ENCODE measurements around the gene FANCE.
"Not testable (repeated sequence)": the region's sequence is repeated elsewhere in the genome, so short reads cannot be mapped to it uniquely, and the experiment has no call there.

FANCE gene

GRCh38 chr6:35432702-35433101 lies 19.4 kb upstream of the FANCE start:
- not testable (repeated sequence) for DNase-seq (ENCODE audit: low read depth, low spot score)

GRCh38 chr6:35435074-35435837 lies 16.9 kb upstream of the FANCE start:
- no peak for DNase-seq (ENCODE audit: low read depth, low spot score)

GRCh38 chr6:35436071-35436857 lies 15.9 kb upstream of the FANCE start:
- no peak for DNase-seq (ENCODE audit: low read depth, low spot score)

GRCh38 chr6:35438378-35439065 lies 13.6 kb upstream of the FANCE start:
- not testable (repeated sequence) for DNase-seq (ENCODE audit: low read depth, low spot score)

- DNase-seq (ENCODE audit: low read depth, low spot score) = no peak
Measured at GRCh38 chr6:35439308-35439707, 12.8 kb upstream of the FANCE start.

GRCh38 chr6:35441205-35441604 lies 10.9 kb upstream of the FANCE start:
- DNase-seq (ENCODE audit: low read depth, low spot score) = no peak

- no peak for DNase-seq (ENCODE audit: low read depth, low spot score)
Measured at GRCh38 chr6:35441642-35442041, 10.5 kb upstream of the FANCE start.

- DNase-seq (ENCODE audit: low read depth, low spot score) = no peak
Measured at GRCh38 chr6:35442693-35443092, 9.4 kb upstream of the FANCE start.

- peak; percentile 31 for DNase-seq (ENCODE audit: low read depth, low spot score)
Measured at GRCh38 chr6:35443341-35444030, 8.7 kb upstream of the FANCE start.

GRCh38 chr6:35445691-35446090 lies 6.4 kb upstream of the FANCE start:
- no peak for DNase-seq (ENCODE audit: low read depth, low spot score)

GRCh38 chr6:35448191-35448590 lies 3.9 kb upstream of the FANCE start:
- no peak for DNase-seq (ENCODE audit: low read depth, low spot score)

GRCh38 chr6:35449287-35449881 lies 2.8 kb upstream of the FANCE start:
- DNase-seq (ENCODE audit: low read depth, low spot score) = peak; percentile 80

GRCh38 chr6:35451354-35452182 lies 570 bp upstream of the FANCE start:
- no peak for DNase-seq (ENCODE audit: low read depth, low spot score)

GRCh38 chr6:35453236-35453635 lies 1.1 kb downstream of the FANCE start:
- no peak for DNase-seq (ENCODE audit: low read depth, low spot score)

GRCh38 chr6:35454391-35455110 lies 2.4 kb downstream of the FANCE start:
- no peak for DNase-seq (ENCODE audit: low read depth, low spot score)

- DNase-seq (ENCODE audit: low read depth, low spot score) = no peak
Measured at GRCh38 chr6:35457907-35458306, 5.8 kb downstream of the FANCE start.

GRCh38 chr6:35461270-35461669 lies 9.1 kb downstream of the FANCE start:
- DNase-seq (ENCODE audit: low read depth, low spot score) = no peak

GRCh38 chr6:35463292-35463691 lies 11.2 kb downstream of the FANCE start:
- DNase-seq (ENCODE audit: low read depth, low spot score) = no peak

GRCh38 chr6:35465646-35466045 lies 13.5 kb downstream of the FANCE start:
- no peak for DNase-seq (ENCODE audit: low read depth, low spot score)
